Measurements from ENCODE around the gene LANCL2.

GRCh38 chr7:55410667-55411239, 45.6 kb downstream of the LANCL2 start:
- TF ChIP-seq, protein P1, sequence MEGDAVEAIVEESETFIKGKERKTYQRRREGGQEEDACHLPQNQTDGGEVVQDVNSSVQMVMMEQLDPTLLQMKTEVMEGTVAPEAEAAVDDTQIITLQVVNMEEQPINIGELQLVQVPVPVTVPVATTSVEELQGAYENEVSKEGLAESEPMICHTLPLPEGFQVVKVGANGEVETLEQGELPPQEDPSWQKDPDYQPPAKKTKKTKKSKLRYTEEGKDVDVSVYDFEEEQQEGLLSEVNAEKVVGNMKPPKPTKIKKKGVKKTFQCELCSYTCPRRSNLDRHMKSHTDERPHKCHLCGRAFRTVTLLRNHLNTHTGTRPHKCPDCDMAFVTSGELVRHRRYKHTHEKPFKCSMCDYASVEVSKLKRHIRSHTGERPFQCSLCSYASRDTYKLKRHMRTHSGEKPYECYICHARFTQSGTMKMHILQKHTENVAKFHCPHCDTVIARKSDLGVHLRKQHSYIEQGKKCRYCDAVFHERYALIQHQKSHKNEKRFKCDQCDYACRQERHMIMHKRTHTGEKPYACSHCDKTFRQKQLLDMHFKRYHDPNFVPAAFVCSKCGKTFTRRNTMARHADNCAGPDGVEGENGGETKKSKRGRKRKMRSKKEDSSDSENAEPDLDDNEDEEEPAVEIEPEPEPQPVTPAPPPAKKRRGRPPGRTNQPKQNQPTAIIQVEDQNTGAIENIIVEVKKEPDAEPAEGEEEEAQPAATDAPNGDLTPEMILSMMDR (IDR thresholded peaks at IDR 0.05) = no peak
- no peak for TF ChIP-seq POLR2A (IDR thresholded peaks at IDR 0.05)

Data from uterus (tissue), 2 donors.